ENCODE data around the gene DOCK11.
"Not testable (repeated sequence)": the region's sequence is repeated elsewhere in the genome, so short reads cannot be mapped to it uniquely, and the experiment has no call there.

DOCK11 gene

GRCh38 chrX:118583781-118584180, 88.2 kb downstream of the DOCK11 start:
- TF ChIP-seq CTCF (IDR thresholded peaks at IDR 0.05; ENCODE audit: low read length, missing control alignments), result no peak
- DNase-seq (ENCODE audit: low read depth), result no peak
- H3K4me3 ChIP-seq (replicated peaks; ENCODE audit: low read depth, low read length), result no peak overlapping the region

GRCh38 chrX:118585296-118585695, 89.7 kb downstream of the DOCK11 start:
- no peak for DNase-seq (ENCODE audit: low read depth)
- H3K4me3 ChIP-seq (replicated peaks; ENCODE audit: low read depth, low read length), result no peak overlapping the region
- TF ChIP-seq CTCF (IDR thresholded peaks at IDR 0.05; ENCODE audit: low read length, missing control alignments), result no peak

GRCh38 chrX:118586206-118586605, 90.6 kb downstream of the DOCK11 start:
- H3K4me3 ChIP-seq (replicated peaks; ENCODE audit: low read depth, low read length); DNase-seq (ENCODE audit: low read depth): not testable (repeated sequence)

- no peak for TF ChIP-seq CTCF (IDR thresholded peaks at IDR 0.05; ENCODE audit: low read length, missing control alignments)
- no peak overlapping the region for H3K4me3 ChIP-seq (replicated peaks; ENCODE audit: low read depth, low read length)
- DNase-seq (ENCODE audit: low read depth), result no peak
Measured at GRCh38 chrX:118588715-118589114, 93.1 kb downstream of the DOCK11 start.

- H3K4me3 ChIP-seq (replicated peaks; ENCODE audit: low read depth, low read length), result no peak overlapping the region
- DNase-seq (ENCODE audit: low read depth), result no peak
- no peak for TF ChIP-seq CTCF (IDR thresholded peaks at IDR 0.05; ENCODE audit: low read length, missing control alignments)
Measured at GRCh38 chrX:118589227-118589626, 93.6 kb downstream of the DOCK11 start.

- TF ChIP-seq CTCF (IDR thresholded peaks at IDR 0.05; ENCODE audit: low read length, missing control alignments), result no peak
- no peak for DNase-seq (ENCODE audit: low read depth)
- no peak overlapping the region for H3K4me3 ChIP-seq (replicated peaks; ENCODE audit: low read depth, low read length)
Measured at GRCh38 chrX:118593407-118593806, 97.8 kb downstream of the DOCK11 start.

GRCh38 chrX:118594697-118595420, 99.2 kb downstream of the DOCK11 start:
- H3K4me3 ChIP-seq (replicated peaks; ENCODE audit: low read depth, low read length), result no peak overlapping the region
- peak; percentile 4 for DNase-seq (ENCODE audit: low read depth)
- TF ChIP-seq CTCF (IDR thresholded peaks at IDR 0.05; ENCODE audit: low read length, missing control alignments), result no peak

Measured in fibroblast of pulmonary artery (primary cell).